GM18867 (cell line): ENCODE measurements around the gene PAWR.
"Not testable (repeated sequence)": the region's sequence is repeated elsewhere in the genome, so short reads cannot be mapped to it uniquely, and the experiment has no call there.

ENCODE experiments used
- ATAC-seq: cut with Tn5 transposase; IDR thresholded peaks from one replicate; pipeline ENCODE4 v1.9.1; 2021; ENCODE audit warnings: mild to moderate bottlenecking, moderate library complexity; ENCODE audit not compliant: unreplicated experiment

Gene PAWR

GRCh38 chr12:79596719-79597350 lies 93.9 kb downstream of the PAWR start:
- no peak for ATAC-seq

GRCh38 chr12:79595273-79595672 lies 95.5 kb downstream of the PAWR start:
- no peak for ATAC-seq

DNA sequence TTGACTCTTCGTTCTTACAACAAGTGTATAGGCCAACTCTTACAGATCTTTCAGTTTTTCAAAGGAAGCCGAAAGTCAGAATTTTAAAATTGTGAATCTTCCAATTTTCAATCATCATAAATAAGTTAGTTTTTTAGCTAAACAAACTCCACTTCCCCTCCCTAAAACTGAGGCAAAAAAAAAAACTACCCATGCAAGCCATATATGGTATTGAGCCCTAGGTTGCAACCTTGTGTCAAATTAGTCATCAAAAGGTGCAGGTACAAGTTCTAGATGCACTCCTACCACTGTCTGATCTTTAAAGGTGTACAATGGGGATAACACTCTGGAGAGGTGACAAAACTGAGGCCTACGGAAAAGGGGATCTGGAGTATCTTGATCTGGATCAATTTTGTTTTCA lies 97.9 kb downstream of the PAWR start:
- no peak for ATAC-seq

DNA sequence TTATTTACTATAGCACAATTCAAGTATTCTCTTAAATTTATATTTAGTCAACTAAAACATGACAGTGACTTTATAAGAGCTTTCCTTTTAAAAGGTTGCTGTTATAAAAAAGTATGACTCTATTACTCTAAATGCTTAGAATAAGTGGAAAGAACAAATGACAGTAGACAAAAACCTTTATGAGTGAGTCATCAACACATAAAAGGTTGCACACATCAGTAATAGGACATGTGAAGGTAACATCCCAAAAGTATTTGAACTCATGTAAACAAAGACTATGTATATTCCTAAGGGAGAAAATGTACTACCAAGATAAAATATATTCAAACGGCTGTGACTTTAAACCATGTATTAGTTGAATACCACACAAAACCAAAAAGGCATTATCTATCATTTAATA lies 98.8 kb downstream of the PAWR start:
- no peak for ATAC-seq

GRCh38 chr12:79590751-79591150 lies 100.0 kb downstream of the PAWR start:
- ATAC-seq: no peak

- ATAC-seq: no peak
Measured at GRCh38 chr12:79587368-79587767, 103.4 kb downstream of the PAWR start.

- ATAC-seq: no peak
Measured at GRCh38 chr12:79585147-79585546, 105.6 kb downstream of the PAWR start.

DNA sequence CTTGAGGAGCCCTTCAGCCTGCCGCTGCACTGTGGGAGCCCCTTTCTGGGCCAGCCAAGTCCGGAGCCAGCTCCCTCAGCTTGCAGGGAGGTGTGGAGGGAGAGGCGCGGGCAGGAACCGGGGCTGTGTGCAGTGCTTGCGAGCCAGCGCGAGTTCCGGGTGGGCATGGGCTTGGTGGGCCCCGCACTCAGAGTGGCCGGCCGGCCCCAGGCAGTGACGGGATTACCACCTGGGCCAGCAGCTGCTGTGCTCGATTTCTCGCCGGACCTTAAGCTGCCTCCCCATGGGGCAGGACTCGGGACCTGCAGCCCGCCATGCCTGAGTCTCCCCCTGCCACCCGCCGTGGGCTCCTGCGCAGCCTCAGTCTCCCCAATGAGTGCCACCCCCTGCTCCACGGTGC lies 116.9 kb downstream of the PAWR start:
- no peak for ATAC-seq

- ATAC-seq: no peak
Measured at GRCh38 chr12:79569679-79570078, 121.1 kb downstream of the PAWR start.

GRCh38 chr12:79567175-79567563 lies 123.6 kb downstream of the PAWR start:
- ATAC-seq: no peak

GRCh38 chr12:79566452-79567174 lies 124.2 kb downstream of the PAWR start:
- no peak for ATAC-seq

DNA sequence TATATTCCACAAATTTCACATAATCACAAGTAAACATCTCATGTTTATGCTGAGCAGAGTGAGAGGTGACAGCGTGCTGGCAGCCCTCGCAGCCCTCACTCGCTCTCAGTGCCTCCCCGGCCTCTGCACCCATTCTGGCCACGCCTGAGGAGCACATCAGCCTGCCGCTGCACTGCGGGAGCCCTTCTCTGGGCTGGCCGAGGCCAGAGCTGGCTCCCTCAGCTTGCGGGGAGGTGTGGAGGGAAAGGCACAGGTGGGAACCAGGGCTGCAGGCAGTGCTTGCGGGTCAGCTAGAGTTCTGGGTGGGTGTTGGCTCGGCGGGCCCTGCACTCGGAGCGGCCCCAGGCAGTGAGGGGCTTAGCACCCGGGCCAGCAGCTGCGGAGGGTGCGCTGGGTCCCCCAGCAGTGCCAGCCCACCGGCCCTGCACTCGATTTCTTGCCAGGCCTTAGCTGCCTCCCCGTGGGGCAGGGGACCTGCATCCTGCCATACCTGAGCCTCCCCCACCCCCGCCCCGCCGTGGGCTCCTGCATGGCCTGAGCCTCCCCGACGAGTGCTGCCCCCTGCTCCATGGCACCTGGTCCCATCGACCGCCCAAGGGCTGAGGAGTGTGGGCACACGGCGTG lies 125.9 kb downstream of the PAWR start:
- ATAC-seq: not testable (repeated sequence)

DNA sequence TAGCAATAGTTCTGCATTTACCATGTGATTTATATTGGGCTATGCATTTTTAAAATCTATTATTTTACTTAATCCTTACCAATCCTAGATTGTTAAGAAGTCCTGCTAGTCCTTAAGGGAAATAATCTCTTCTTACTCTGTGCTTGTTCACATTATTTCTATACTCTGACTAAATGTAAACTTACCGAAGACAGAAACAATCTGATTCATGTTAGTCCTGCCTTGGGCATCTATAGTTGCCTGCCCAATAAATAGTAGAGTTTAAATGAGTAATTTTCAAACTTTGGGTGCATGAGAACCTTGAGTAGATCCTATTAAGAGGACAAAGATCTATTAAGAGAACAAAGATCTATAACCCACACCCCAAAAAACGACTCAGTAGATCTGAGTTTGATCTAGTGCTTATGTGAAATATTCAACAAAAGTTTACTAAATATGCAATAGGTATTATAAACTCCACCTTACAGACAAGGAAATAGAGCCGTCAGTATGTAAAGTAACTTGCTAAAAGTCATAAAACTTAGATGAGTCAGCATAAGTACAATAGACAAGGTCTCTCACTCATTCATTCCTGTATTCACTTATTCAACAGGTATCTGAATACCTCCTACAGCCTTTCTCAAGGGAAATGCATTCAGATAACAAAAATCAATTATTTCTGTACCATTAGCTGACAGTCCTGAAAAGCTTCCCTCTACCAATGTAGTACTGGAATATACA lies 127.6 kb downstream of the PAWR start:
- ATAC-seq: no peak

- ATAC-seq: no peak
Measured at GRCh38 chr12:79561401-79562132, 129.2 kb downstream of the PAWR start.

GRCh38 chr12:79560225-79560889 lies 130.4 kb downstream of the PAWR start:
- ATAC-seq: no peak

DNA sequence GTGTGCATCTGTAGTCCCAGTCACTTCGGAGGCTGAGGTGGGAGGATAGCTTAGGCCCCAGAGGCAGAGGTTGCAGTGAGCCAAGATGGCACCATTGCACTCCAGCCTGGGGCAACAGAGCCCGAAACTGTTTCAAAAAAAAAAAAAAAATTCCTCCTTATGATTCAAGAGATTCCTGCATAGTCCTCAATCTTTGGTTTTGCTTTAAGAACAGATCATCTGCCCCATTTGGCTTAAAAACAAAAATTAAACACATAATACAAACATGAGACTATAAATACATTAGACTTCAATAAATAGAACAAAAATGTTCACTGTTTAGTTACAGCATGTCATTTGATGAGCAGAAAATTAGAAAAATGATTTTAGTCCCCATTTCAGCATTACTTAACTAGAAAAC lies 131.2 kb downstream of the PAWR start:
- no peak for ATAC-seq

GRCh38 chr12:79558924-79559469 lies 131.8 kb downstream of the PAWR start:
- no peak for ATAC-seq

DNA sequence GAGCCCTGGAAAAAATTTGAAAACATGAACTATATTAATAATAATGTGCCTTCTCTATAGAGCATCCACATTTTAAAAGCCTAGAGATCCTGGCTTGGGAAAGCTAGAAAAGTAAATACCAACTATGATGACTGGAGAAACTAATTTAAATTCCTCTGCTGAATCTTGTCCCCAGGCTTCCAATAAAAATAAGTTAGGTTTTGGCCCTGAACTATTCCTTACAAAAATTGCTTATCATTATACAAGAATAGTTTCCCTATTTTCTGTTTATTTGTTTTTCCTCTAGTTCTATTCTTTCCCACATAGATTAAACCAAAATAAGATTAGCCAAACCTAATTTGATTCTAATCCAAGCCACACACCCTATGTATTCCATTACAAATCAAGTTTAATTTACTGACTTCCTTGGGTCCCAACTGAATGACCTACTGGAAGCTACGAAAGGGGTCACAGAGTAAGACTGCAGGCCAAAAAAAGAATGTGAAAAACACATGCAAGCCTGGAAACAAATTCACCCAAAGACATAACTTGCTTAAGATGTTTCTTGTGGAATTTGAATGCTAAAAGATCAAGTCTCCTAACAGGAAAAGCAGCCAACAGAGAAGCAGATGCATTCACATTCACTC lies 133.0 kb downstream of the PAWR start:
- ATAC-seq: no peak

- no peak for ATAC-seq
Measured at GRCh38 chr12:79555028-79555925, 135.5 kb downstream of the PAWR start.
